ENCODE measurements around the gene SEC23IP. TPM values are rescaled to one million over a fixed set of nuclear protein-coding genes. Genes with fewer than 3 reads are reported as not detected.

The SEC23IP gene
- total and polyA plus RNA-seq, 2 donors (not counting 3 experiments of a cell fraction or from before 2014, with no cell fraction given), result 30.9 to 83.1 TPM

GRCh38 chr10:119933179-119933578, 40.6 kb downstream of the SEC23IP start:
- Histone ChIP-seq H2AFZ (ENCODE audit: low read depth, low read length) (no peak overlapping the region), H3K4me2 (ENCODE audit: insufficient read depth, low read length) (no peak overlapping the region), H3K27me3 (ENCODE audit: control insufficient read depth in 2 of 2, insufficient read depth in 2 of 2, low read length in 2 of 2) (no peaks in the 10 kb centered on the region), H3K36me3 (ENCODE audit: control insufficient read depth in 2 of 2, extremely low read depth in 1 of 2, insufficient read depth in 2 of 2, low read length in 2 of 2) (peaks cover 10 to 27% of the 10 kb centered on the region in 2 experiments), H3K4me1 (ENCODE audit: control insufficient read depth, extremely low read depth, insufficient read depth, low read length) (no peaks in the 10 kb centered on the region), H3K79me2 (ENCODE audit: control insufficient read depth, insufficient read depth, low read length) (no peaks in the 10 kb centered on the region), H3K9ac (replicated peaks; ENCODE audit: extremely low read depth, insufficient read depth, low read length) (no peak overlapping the region), H3K27ac (ENCODE audit: insufficient read depth, low read depth, low read length) (no peak overlapping the region), H3K4me3 (replicated peaks in 1 of 3; ENCODE audit: insufficient read depth in 1 of 3, low read depth in 1 of 3, low read length in 3 of 3) (no peak overlapping the region), H3K9me3 (replicated peaks; ENCODE audit: control insufficient read depth, insufficient read depth, low read length) (no peaks in the 10 kb centered on the region), H3K9me1 (replicated peaks; ENCODE audit: control insufficient read depth, extremely low read depth, insufficient read depth, low read length) (no peaks in the 10 kb centered on the region), H4K20me1 (replicated peaks; ENCODE audit: control insufficient read depth, extremely low read depth, insufficient read depth, low read length) (no peaks in the 10 kb centered on the region)
- FAIRE-seq (no peak), DNase-seq (ENCODE audit: low read depth, low spot score) (peak; percentile 19)
- ChIA-PET POLR2A (no interaction called here), CTCF (interaction anchor here (0.8 to 1.6 kb wide), 3 partner anchors 15 to 404 kb away, joined by 3 to 4 read pairs (median 3); partner anchors contain the start of gene MCMBP)
- intact Hi-C loops (cut with micrococcal nuclease), result loop anchor here (5.0 to 10.0 kb wide), 2 partner anchors 289 to 922 kb away; partner anchors contain the start of gene WDR11
- BruUV-seq (replicated peaks), result no TSS peak
- TF ChIP-seq FOS (IDR thresholded peaks at IDR 0.05; ENCODE audit: borderline replicate concordance, insufficient read depth, low read length), result no peak
- TF ChIP-seq, protein P1, sequence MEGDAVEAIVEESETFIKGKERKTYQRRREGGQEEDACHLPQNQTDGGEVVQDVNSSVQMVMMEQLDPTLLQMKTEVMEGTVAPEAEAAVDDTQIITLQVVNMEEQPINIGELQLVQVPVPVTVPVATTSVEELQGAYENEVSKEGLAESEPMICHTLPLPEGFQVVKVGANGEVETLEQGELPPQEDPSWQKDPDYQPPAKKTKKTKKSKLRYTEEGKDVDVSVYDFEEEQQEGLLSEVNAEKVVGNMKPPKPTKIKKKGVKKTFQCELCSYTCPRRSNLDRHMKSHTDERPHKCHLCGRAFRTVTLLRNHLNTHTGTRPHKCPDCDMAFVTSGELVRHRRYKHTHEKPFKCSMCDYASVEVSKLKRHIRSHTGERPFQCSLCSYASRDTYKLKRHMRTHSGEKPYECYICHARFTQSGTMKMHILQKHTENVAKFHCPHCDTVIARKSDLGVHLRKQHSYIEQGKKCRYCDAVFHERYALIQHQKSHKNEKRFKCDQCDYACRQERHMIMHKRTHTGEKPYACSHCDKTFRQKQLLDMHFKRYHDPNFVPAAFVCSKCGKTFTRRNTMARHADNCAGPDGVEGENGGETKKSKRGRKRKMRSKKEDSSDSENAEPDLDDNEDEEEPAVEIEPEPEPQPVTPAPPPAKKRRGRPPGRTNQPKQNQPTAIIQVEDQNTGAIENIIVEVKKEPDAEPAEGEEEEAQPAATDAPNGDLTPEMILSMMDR (IDR thresholded peaks at IDR 0.05; ENCODE audit: extremely low read depth in 1 of 2, insufficient read depth in 1 of 2, low read depth in 1 of 2, low read length in 2 of 2), result peak in 1 of 2 donors; percentile 3
- dilution Hi-C loops (cut with MboI; ENCODE audit: extremely low pct_ligation_motif_present, low sequenced_read_pairs), result no loop called here

DNA sequence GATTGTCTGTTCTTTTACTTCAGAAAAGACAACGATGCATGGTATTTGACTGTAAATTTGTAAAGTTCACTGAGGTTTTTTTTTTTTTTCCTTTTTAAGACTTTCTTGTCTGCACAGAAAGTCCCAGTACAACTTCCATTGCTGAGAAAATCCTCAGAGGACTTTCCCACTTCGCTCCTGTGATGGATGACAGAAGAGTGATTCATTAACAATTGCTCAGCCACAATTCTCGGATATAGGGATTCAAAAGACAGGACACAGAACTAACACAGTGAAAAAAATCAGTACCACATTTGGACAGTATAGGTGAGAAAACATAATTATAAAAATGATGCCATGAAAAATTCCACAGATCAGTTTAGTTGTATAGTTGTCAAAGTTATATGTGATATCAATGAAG, 48.0 kb downstream of the SEC23IP start:
- Histone ChIP-seq H3K9ac (replicated peaks; ENCODE audit: extremely low read depth, insufficient read depth, low read length) (no peak overlapping the region), H3K4me1 (ENCODE audit: control insufficient read depth, extremely low read depth, insufficient read depth, low read length) (no peaks in the 10 kb centered on the region), H4K20me1 (replicated peaks; ENCODE audit: control insufficient read depth, extremely low read depth, insufficient read depth, low read length) (no peaks in the 10 kb centered on the region), H3K9me1 (replicated peaks; ENCODE audit: control insufficient read depth, extremely low read depth, insufficient read depth, low read length) (no peaks in the 10 kb centered on the region), H3K4me2 (ENCODE audit: insufficient read depth, low read length) (no peak overlapping the region), H3K27ac (ENCODE audit: insufficient read depth, low read depth, low read length) (no peak overlapping the region), H3K4me3 (replicated peaks in 1 of 3; ENCODE audit: insufficient read depth in 1 of 3, low read depth in 1 of 3, low read length in 3 of 3) (no peak overlapping the region), H3K36me3 (ENCODE audit: control insufficient read depth in 2 of 2, extremely low read depth in 1 of 2, insufficient read depth in 2 of 2, low read length in 2 of 2) (peaks cover 5 to 14% of the 10 kb centered on the region in 2 experiments), H2AFZ (ENCODE audit: low read depth, low read length) (no peak overlapping the region), H3K79me2 (ENCODE audit: control insufficient read depth, insufficient read depth, low read length) (no peaks in the 10 kb centered on the region), H3K9me3 (replicated peaks; ENCODE audit: control insufficient read depth, insufficient read depth, low read length) (no peaks in the 10 kb centered on the region), H3K27me3 (ENCODE audit: control insufficient read depth in 2 of 2, insufficient read depth in 2 of 2, low read length in 2 of 2) (no peaks in the 10 kb centered on the region)
- POLR2A ChIA-PET, result no interaction called here
- BruUV-seq (replicated peaks), result no TSS peak
- dilution Hi-C loops (cut with MboI; ENCODE audit: extremely low pct_ligation_motif_present, low sequenced_read_pairs) (no loop called here), intact Hi-C loops (cut with micrococcal nuclease) (no loop called here)
- DNase-seq (ENCODE audit: low read depth, low spot score) (peak; percentile 70), FAIRE-seq (no peak)
- CTCF ChIA-PET, result no interaction called here
- TF ChIP-seq MYC (IDR thresholded peaks at IDR 0.05; ENCODE audit: low read depth, low read length), result no peak
- TF ChIP-seq JUN (IDR thresholded peaks at IDR 0.05; ENCODE audit: borderline replicate concordance, insufficient read depth, insufficient read length, low read depth), result peak; percentile 60
- TF ChIP-seq POLR2A (IDR thresholded peaks at IDR 0.05; ENCODE audit: low read depth, low read length), result no peak
- no peak for TF ChIP-seq GATA2 (IDR thresholded peaks at IDR 0.05; ENCODE audit: insufficient read depth, insufficient read length, low read depth, low read length)

Data from endothelial cell of umbilical vein (primary cell).